GM19239 (cell line): ENCODE results near the gene DUOX2.
"Not testable (repeated sequence)": the region's sequence is repeated elsewhere in the genome, so short reads cannot be mapped to it uniquely, and the experiment has no call there.

Source experiments
- DNase-seq: peaks from one replicate; pipeline ENCODE4 v3.0.0; 2011; ENCODE audit warnings: low spot score; ENCODE audit not compliant: insufficient read length
- FAIRE-seq: peaks from 2 replicates; lab custom pipeline; 2011; peaks lifted over from hg19 to GRCh38; lab: Jason Lieb, UNC

The DUOX2 gene

GRCh38 chr15:45079628-45080246 lies 34.2 kb downstream of the DUOX2 start:
- not testable (repeated sequence) for FAIRE-seq, DNase-seq

- not testable (repeated sequence) for DNase-seq, FAIRE-seq
Observed at GRCh38 chr15:45079201-45079600, 34.8 kb downstream of the DUOX2 start.

GRCh38 chr15:45077391-45077790 lies 36.6 kb downstream of the DUOX2 start:
- not testable (repeated sequence) for FAIRE-seq

GRCh38 chr15:45075440-45076320 lies 38.3 kb downstream of the DUOX2 start:
- not testable (repeated sequence) for FAIRE-seq, DNase-seq

More at GRCh38 chr15:45077391-45077790, 36.6 kb downstream of the DUOX2 start:
- DNase-seq: not testable (repeated sequence)

- not testable (repeated sequence) for FAIRE-seq, DNase-seq
Observed at GRCh38 chr15:45073602-45074001, 40.4 kb downstream of the DUOX2 start.

GRCh38 chr15:45069942-45070360 lies 44.0 kb downstream of the DUOX2 start:
- FAIRE-seq, DNase-seq: not testable (repeated sequence)

GRCh38 chr15:45064386-45064785 lies 49.6 kb downstream of the DUOX2 start:
- no peak for FAIRE-seq
- no peak for DNase-seq

- not testable (repeated sequence) for FAIRE-seq, DNase-seq
Observed at GRCh38 chr15:45062301-45062700, 51.7 kb downstream of the DUOX2 start.

GRCh38 chr15:45058690-45059675 lies 55.0 kb downstream of the DUOX2 start:
- FAIRE-seq, DNase-seq: not testable (repeated sequence)

GRCh38 chr15:45052676-45053075 lies 61.3 kb downstream of the DUOX2 start:
- not testable (repeated sequence) for FAIRE-seq, DNase-seq

GRCh38 chr15:45050587-45050986 lies 63.4 kb downstream of the DUOX2 start:
- no peak for DNase-seq
- FAIRE-seq: no peak

GRCh38 chr15:45048794-45049631 lies 65.0 kb downstream of the DUOX2 start:
- no peak for FAIRE-seq
- DNase-seq: no peak

- DNase-seq, FAIRE-seq: not testable (repeated sequence)
Observed at GRCh38 chr15:45048449-45048793, 65.6 kb downstream of the DUOX2 start.

GRCh38 chr15:45044270-45044669 lies 69.7 kb downstream of the DUOX2 start:
- not testable (repeated sequence) for DNase-seq, FAIRE-seq

- not testable (repeated sequence) for FAIRE-seq, DNase-seq
Observed at GRCh38 chr15:45042859-45043258, 71.1 kb downstream of the DUOX2 start.
